Stimulated activated CD4-positive, alpha-beta T cell treated with anti-CD3 and anti-CD28 coated beads, Interleukin-12 subunit alpha, Interleukin-12 subunit beta, amount 100 ng/mL, for 48 hours (primary cell): ENCODE measurements around the gene RAB24.
A peak's percentile ranks its signal among the peaks of the same experiment; 100 is the strongest.
"Not testable (repeated sequence)": the region's sequence is repeated elsewhere in the genome, so short reads cannot be mapped to it uniquely, and the experiment has no call there.

Experiments
- DNase-seq, 3 donors: peaks; one replicate each; pipeline ENCODE4 v3.0.0-alpha.2; 2020; ENCODE audit warnings: low read depth in 2 of 3, low spot score in 1 of 3

RAB24 gene

GRCh38 chr5:177311723-177312648, 8.5 kb upstream of the RAB24 start, which contains the start of gene MXD3:
MXD3 (minus strand) TSS chr5:177311898; CDS start chr5:177311830, 68 bp downstream.
- peak; percentile 94 to 98 (median 96) for DNase-seq

GRCh38 chr5:177311392-177311722, 7.8 kb upstream of the RAB24 start:
- no peak for DNase-seq

GRCh38 chr5:177310757-177311391, 7.4 kb upstream of the RAB24 start:
- DNase-seq: no peak

- DNase-seq: no peak
These were observed 6.8 kb upstream of the RAB24 start for GRCh38 chr5:177310332-177310731.

- peak; percentile 61 to 73 (median 62) for DNase-seq
These were observed 6.1 kb upstream of the RAB24 start for GRCh38 chr5:177309351-177310191.

- DNase-seq: no peak
These were observed 5.2 kb upstream of the RAB24 start for GRCh38 chr5:177308740-177309139.

GRCh38 chr5:177307544-177308363, 4.2 kb upstream of the RAB24 start:
- DNase-seq: no peak

GRCh38 chr5:177306674-177307543, 3.4 kb upstream of the RAB24 start:
- no peak for DNase-seq

- not testable (repeated sequence) for DNase-seq
These were observed 2.7 kb upstream of the RAB24 start for GRCh38 chr5:177306103-177306640.

GRCh38 chr5:177304392-177305119, 1.0 kb upstream of the RAB24 start:
- DNase-seq: no peak

GRCh38 chr5:177303925-177304391, 439 bp upstream of the RAB24 start:
- no peak for DNase-seq

GRCh38 chr5:177302354-177303110, 987 bp downstream of the RAB24 start:
- DNase-seq: no peak

- DNase-seq: no peak
These were observed 1.9 kb downstream of the RAB24 start for GRCh38 chr5:177301503-177302165.

- no peak for DNase-seq
These were observed 2.6 kb downstream of the RAB24 start for GRCh38 chr5:177300951-177301350.

GRCh38 chr5:177300236-177300880, 3.2 kb downstream of the RAB24 start:
- DNase-seq: no peak

- no peak for DNase-seq
These were observed 3.8 kb downstream of the RAB24 start for GRCh38 chr5:177299697-177300096.

GRCh38 chr5:177297922-177298321, 5.6 kb downstream of the RAB24 start:
- no peak for DNase-seq
